Kidney (tissue), 14 donors: ENCODE results near the gene PCDH9. TPM values are rescaled to one million over a fixed set of nuclear protein-coding genes. Genes with fewer than 3 reads are reported as not detected.

Experiments
- DNase-seq, 5 donors: peaks; one replicate each; pipeline ENCODE4 v3.0.0-alpha.2; 2013 to 2020
- FAIRE-seq: peaks from 2 replicates; lab custom pipeline; 2012; peaks lifted over from hg19 to GRCh38; lab: Jason Lieb, UNC
- H3K27ac ChIP-seq, 2 donors: one replicate each; pipeline ENCODE4 v1.7.0; 2013; ENCODE audit warnings: low read depth in 2 of 2, low read length in 2 of 2, inconsistent platforms in 1 of 2
- H3K27me3 ChIP-seq: one replicate; pipeline ENCODE4 v1.7.1; 2013; ENCODE audit warnings: low read length, inconsistent platforms; ENCODE audit not compliant: control insufficient read depth, insufficient read depth
- H3K36me3 ChIP-seq, 3 donors: one replicate each; pipeline versions ENCODE4 v1.7.0 to v1.7.1; 2013; ENCODE audit warnings: low read length in 3 of 3, control low read depth in 1 of 3, inconsistent platforms in 1 of 3; ENCODE audit not compliant: insufficient read depth in 3 of 3, control insufficient read depth in 2 of 3
- H3K4me1 ChIP-seq, 3 donors: one replicate each; pipeline versions ENCODE4 v1.7.0 to v1.7.1; 2013; ENCODE audit warnings: low read length in 3 of 3, inconsistent platforms in 1 of 3, low read depth in 1 of 3; ENCODE audit not compliant: control insufficient read depth in 2 of 3, insufficient read depth in 2 of 3
- H3K4me3 ChIP-seq, 3 donors: one replicate each; pipeline versions ENCODE4 v1.7.0 to v1.8.1; 2013; ENCODE audit warnings: low read length in 3 of 3, control low read depth in 1 of 3, inconsistent platforms in 1 of 3
- H3K9ac ChIP-seq, 3 donors: one replicate each; pipeline versions ENCODE4 v1.7.0 to v1.7.1; 2013; ENCODE audit warnings: low read length in 3 of 3, control low read depth in 1 of 3, inconsistent platforms in 1 of 3
- H3K9me3 ChIP-seq, 3 donors: one replicate each; pipeline versions ENCODE4 v1.7.0 to v1.7.1; 2013; ENCODE audit warnings: low read length in 3 of 3, control low read depth in 1 of 3, inconsistent platforms in 1 of 3; ENCODE audit not compliant: control insufficient read depth in 2 of 3, insufficient read depth in 1 of 3
- intact Hi-C: fragments of 100-400 bp; cut with DNase I; formaldehyde crosslinking; loops from one replicate; pipeline ENCODE4 v1.11.1; 2022
- polyA plus RNA-seq: library from polyadenylated mRNA; stranded (reverse); fragments of 350-450 nt; fragmentation: Illumina TruSeq; extraction: RNeasy Lipid Tissue Mini Kit (QIAGEN cat#74804); gene quantifications from one replicate; pipeline ENCODE4 v1.2.3, GENCODE V29; 2014; ENCODE audit warnings: low read depth, low replicate concordance; ENCODE audit not compliant: insufficient read depth
- total RNA-seq: library from RNA; stranded (reverse); fragmentation: NEBNext Ultra II Directional; extraction: Animal tissue kit (Norgen Biotek cat#: 25700); gene quantifications from one replicate; pipeline ENCODE4 v1.2.1, GENCODE V29; 2021
- TF ChIP-seq, protein P1 (sequence below): IDR thresholded peaks from 3 replicates; pipeline ENCODE4 v1.5.1; 2012; ENCODE audit warnings: mild to moderate bottlenecking, moderate library complexity, borderline replicate concordance; ENCODE audit not compliant: insufficient read depth; ENCODE audit errors: extremely low read depth
- donor health status: control.
- donor health status: control.
- donor health status: control.
- donor health status: control.
- donor health status: control.
- donor health status: DM: yes; HTN: yes; CAD: no.
- donor health status: Normal renal cell carcinoma (clear cell type).

Gene PCDH9
- total and polyA plus RNA-seq, 2 donors from 2014 or later: 1.6 to 9.5 TPM

DNA sequence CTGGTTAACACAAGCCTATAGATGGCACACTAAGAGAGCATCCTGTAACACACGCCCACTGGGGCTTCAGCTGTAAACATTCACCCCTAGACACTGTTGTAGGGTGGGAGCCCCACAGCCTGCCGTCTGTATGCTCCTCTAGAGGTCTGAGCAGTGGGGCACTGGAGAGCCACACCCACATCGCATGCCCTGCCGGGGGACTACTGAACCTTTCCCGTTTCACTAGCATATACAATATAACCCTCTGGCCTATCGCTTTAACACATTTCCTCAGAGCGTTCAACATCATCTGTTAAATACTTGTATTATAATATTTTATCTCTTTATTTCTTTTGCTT, 73.4 kb downstream of the PCDH9 start:
- no peaks in the 10 kb centered on the region for H3K36me3 ChIP-seq
- no peak for DNase-seq

DNA sequence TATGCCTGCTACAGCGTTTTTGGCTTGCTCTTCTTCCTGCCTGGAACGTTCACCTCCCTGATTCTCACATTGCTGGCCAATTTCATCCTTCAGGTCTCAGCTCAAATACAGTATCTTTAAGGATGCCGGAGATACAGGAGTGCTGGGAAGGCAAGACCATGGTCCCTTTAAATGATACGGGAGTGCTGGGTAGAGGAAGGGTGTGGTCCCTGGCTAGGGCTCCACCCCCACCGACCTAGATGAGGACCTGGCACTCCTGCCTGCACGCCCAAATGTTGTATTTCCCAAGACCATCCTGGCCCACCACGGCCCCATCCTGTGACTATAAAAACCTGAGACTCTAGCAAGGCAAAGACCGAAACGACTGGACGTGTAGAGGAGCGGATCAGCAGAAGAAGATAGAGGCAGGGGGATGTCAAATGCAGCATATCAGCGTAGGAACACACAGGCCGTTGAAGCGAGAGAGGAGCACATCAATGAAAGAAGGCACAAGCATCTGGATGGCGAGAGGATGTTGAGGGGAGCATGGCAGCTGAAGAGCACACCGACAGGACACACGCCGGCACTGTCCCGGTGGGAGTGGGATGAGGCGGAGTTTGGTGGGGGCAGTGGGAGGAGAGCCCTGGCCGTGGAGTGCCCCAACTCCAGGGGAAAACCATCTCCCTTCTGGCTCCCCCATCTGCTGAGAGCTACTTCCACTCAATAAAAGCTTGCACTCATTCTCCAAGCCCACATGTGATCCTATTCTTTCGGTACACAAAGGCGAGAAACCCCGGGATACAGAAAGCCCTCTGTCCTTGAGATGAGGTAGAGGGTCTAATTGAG, 74.0 kb downstream of the PCDH9 start:
- Histone ChIP-seq H3K4me3 (no peak overlapping the region), H3K9me3 (no peaks in the 10 kb centered on the region), H3K27ac (no peak overlapping the region), H3K36me3 (no peaks in the 10 kb centered on the region), H3K4me1 (no peaks in the 10 kb centered on the region), H3K27me3 (no peaks in the 10 kb centered on the region), H3K9ac (no peak overlapping the region)
- TF ChIP-seq, protein P1, sequence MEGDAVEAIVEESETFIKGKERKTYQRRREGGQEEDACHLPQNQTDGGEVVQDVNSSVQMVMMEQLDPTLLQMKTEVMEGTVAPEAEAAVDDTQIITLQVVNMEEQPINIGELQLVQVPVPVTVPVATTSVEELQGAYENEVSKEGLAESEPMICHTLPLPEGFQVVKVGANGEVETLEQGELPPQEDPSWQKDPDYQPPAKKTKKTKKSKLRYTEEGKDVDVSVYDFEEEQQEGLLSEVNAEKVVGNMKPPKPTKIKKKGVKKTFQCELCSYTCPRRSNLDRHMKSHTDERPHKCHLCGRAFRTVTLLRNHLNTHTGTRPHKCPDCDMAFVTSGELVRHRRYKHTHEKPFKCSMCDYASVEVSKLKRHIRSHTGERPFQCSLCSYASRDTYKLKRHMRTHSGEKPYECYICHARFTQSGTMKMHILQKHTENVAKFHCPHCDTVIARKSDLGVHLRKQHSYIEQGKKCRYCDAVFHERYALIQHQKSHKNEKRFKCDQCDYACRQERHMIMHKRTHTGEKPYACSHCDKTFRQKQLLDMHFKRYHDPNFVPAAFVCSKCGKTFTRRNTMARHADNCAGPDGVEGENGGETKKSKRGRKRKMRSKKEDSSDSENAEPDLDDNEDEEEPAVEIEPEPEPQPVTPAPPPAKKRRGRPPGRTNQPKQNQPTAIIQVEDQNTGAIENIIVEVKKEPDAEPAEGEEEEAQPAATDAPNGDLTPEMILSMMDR: no peak
- intact Hi-C loops: no loop called here
- no peak for FAIRE-seq
- no peak for DNase-seq

More for the DNA sequence above, 73.4 kb downstream of the PCDH9 start:
- intact Hi-C loops: no loop called here
- TF ChIP-seq, protein P1: no peak
- Histone ChIP-seq H3K27ac (no peak overlapping the region), H3K27me3 (no peaks in the 10 kb centered on the region), H3K4me3 (no peak overlapping the region), H3K4me1 (no peaks in the 10 kb centered on the region), H3K9me3 (no peaks in the 10 kb centered on the region), H3K9ac (no peak overlapping the region)
- FAIRE-seq: no peak

DNA sequence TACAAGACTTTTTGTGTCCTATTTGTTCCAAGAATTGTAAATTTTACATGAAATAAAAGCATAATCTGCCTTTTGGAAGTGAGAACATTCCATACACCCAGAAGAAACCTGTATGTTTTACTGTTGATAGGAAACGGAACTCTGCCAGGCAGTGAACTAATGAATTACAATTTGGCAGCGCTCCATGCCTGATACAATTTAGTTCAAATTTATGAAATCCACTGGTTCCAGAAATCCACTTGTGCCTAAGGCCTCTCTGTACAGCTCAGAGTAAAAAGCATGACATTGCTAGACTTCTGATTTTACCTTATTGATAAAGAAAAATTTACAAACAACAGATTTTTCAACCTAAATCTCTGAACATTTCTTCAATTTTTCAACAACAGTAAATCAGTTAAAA, 78.1 kb downstream of the PCDH9 start:
- TF ChIP-seq, protein P1: no peak
- Histone ChIP-seq H3K36me3 (no peaks in the 10 kb centered on the region), H3K27me3 (no peaks in the 10 kb centered on the region), H3K9ac (no peak overlapping the region), H3K9me3 (no peaks in the 10 kb centered on the region), H3K4me1 (no peaks in the 10 kb centered on the region), H3K27ac (no peak overlapping the region), H3K4me3 (no peak overlapping the region)
- FAIRE-seq (no peak), DNase-seq (no peak)
- intact Hi-C loops: no loop called here
